GM19455 (cell line): Measurements from ENCODE around the gene AAMP.
"Not testable (repeated sequence)": the region's sequence is repeated elsewhere in the genome, so short reads cannot be mapped to it uniquely, and the experiment has no call there.

Experiments used
- ATAC-seq: cut with Tn5 transposase; IDR thresholded peaks from one replicate; pipeline ENCODE4 v1.9.1; 2021; ENCODE audit not compliant: unreplicated experiment

AAMP gene

DNA sequence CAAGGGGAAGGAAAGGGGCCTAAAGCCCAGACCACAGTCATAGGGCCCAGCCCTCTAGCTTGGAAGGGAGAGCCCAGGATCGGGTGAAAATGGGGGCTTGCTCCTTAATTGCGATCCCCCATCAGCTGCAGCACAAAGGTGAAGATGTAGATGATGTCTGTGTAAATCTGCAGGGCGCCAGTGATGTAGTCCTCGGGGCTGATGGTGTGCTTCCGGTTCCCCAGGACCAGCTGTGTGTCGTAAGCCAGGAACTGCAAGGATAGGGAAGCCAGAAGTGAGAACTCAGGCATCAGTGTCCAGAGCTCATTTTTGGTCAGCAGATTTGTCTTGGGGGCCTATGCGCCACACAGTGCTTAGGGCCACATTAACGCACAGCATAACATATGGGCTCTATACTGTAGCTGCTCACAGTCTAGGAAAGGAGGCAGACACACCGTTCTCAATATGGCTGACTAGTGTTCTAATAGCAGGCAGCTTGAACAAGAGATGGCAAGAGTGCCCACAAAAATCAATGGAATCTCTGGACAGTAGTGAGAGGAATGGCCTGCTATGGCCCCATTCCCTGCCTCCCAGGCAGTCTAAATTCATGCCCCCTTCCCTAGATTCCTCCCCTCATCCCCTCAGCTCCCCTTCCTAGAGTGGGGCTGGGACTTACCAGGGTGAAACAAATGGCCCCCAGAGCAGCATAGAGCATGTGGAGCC lies 5.6 kb upstream of the AAMP start:
- no peak for ATAC-seq

GRCh38 chr2:218274586-218274985 lies 4.6 kb upstream of the AAMP start:
- ATAC-seq, result no peak

DNA sequence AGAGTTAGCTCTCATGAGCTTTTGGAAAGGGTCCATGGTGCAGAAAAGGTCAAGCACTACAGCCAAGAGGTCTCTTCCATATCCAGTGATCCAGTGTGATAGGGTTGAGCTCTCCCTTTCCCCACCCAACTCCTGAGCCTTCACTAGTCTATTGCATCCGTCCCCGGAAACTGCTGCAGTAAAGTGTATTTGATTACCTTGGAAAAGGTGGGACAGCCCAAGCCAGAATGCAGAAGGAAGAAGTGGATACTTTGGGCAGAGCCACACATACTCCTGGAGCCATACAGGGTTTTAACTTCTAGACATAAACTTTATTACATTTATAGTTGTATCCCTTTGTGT lies 3.9 kb upstream of the AAMP start:
- no peak for ATAC-seq

DNA sequence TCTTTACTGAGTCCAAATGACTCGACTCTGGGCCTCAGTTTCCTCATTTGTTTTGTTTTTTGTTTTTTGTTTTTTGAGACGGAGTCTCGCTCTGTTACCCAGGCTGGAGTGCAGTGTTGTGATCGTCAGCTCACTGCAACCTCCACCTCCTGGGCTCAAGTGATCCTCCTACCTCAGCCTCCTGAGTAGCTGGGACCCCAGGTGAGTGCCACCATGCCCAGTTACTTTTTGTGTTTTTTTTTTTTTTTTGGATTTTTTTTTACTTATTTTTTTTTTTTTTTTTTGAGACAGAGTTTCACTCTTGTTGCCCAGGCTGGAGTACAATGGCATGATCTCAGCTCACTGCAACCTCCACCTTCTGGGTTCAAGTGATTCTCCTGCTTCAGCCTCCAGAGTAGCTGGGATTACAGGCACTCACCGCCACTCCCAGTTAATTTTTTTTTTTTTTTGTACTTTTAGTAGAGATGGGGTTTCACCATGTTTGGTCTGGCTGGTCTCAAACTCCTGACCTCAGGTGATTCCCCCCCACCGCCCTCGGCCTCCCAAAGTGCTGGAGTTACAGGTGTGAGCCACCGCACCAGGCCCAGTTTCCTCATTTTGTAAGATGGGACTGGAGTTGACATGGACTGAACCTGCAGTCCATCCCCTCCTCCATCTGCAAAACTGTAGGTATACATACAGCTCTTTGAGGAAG lies 3.4 kb upstream of the AAMP start:
- ATAC-seq, result not testable (repeated sequence)

GRCh38 chr2:218272531-218273212 lies 2.7 kb upstream of the AAMP start:
- ATAC-seq, result no peak

DNA sequence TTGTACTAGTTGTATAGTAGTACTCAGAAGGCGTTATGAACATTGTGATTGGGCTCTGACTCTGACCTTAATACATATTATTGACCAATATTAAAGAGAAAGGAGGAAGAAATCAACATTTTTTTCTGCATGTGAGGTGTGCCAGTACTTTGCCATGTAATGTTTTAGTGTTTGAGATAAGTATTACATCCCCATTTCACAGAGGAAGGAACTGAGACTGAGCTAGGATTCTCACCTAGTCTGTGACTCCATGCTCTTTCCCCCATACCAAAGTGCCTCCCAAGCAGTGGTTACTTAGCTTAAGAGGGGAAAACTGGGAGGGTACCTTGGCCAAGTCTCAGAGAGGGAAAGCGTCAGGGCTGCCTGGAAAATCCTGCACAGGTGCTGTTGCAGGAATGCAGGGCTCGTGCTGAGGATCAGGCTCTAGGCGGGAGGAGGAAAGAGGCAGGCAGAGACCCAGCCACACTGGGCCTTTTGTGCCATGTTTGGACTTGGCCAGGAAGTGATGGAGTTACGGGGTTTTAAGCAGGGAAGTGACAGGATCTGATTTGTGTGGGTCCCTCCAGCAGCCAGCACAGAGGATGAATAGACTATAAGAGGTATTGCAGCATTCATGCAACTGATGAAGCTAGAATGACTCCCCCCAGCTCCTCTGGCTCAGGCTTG lies 2.1 kb upstream of the AAMP start:
- no peak for ATAC-seq

DNA sequence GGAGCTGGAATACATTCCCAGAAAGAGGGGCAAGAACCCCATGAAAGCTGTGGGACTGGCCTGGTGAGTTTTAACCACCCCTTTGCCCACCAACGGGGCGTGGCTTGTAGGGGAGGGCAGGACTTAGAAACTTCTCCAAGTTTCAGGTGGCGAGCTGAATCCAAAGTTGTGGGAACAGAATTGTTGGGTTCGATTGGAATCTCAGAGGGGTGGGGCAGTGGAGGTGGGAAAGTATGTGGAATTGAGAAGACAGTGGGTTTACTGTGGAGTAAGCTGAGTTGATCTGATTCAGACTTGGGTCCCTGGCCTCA lies 1.5 kb upstream of the AAMP start:
- no peak for ATAC-seq

DNA sequence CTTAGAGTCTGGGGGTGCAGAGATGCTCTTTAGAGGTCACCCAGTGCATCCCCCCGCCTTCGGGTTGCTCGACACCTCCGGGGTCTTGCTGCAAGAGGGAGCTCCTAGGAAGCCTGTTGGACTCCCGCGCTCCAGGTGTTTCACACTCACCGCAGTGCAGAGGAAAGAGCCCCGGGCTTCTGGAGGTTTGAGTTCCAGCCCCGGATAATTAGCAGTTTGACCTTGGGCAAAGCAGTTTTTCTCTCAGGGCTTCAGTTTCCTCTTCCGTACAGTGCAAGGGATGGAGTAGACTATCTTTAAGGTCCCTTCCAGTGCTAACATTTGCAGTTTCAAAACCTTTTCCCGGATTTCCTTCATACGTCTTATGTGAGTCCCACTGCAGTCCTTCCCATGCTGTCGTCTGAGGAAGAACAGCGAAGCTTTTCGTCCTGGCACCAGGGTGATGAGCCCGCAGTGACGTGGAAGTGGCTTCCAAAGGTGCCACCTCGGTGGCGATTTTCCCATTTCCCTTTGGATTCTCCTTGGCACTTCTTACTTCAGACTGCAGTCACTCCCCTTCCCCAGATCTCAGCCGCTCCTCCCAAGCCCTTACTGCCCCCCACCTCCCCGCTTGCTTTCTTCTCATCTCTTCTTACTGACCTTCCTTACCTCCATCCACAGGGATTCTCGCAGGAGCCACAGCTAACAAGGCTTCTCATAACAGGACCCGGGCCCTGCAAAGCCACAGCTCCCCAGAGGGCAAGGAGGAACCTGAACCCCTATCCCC lies 967 bp upstream of the AAMP start:
- ATAC-seq, result no peak

GRCh38 chr2:218267259-218267658 lies 2.7 kb downstream of the AAMP start:
- ATAC-seq, result no peak

GRCh38 chr2:218266316-218266979 lies 3.5 kb downstream of the AAMP start:
- ATAC-seq, result no peak

DNA sequence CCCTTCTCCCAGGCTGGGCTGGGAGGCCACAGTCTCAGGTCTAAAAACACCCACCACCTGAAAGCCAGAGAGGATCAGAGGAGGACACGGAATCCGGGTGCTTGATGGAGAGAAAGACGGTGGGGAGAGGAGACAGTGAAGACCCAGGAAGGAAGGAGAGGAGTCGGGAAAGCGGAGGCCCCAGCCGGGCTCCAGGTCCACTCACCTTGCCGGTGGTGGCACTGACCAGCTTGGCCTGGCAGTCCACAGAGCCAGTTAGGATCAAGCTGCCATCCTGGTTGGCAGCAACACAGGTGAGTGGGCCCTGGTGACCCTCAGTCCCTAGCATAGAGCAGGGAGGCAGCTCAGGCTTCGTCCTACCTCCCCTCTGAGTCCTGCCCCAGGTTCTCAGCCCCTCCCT lies 4.3 kb downstream of the AAMP start:
- no peak for ATAC-seq

- ATAC-seq, result no peak
Measured at GRCh38 chr2:218264773-218265561, 5.0 kb downstream of the AAMP start.

- no peak for ATAC-seq
Measured at GRCh38 chr2:218263817-218264641, 5.9 kb downstream of the AAMP start.

GRCh38 chr2:218262631-218263586 lies 7.0 kb downstream of the AAMP start:
- ATAC-seq, result no peak

DNA sequence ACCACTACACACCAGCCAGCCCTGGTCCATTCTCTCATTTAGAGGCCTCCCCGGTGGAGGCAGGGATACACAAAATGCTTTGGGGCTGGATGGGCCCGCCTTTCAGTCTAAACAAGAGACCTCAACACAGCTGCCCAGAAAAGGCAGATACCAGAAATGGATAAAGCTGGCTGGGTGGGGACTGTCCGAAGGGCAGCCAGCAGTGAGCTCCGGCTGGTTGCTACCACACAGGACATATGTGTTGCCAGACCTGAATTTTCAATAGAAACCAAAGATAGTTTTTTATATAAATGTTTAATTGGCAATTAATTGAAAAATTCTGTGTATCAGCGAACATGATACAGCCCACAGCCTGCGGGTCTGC lies 7.7 kb downstream of the AAMP start:
- no peak for ATAC-seq

DNA sequence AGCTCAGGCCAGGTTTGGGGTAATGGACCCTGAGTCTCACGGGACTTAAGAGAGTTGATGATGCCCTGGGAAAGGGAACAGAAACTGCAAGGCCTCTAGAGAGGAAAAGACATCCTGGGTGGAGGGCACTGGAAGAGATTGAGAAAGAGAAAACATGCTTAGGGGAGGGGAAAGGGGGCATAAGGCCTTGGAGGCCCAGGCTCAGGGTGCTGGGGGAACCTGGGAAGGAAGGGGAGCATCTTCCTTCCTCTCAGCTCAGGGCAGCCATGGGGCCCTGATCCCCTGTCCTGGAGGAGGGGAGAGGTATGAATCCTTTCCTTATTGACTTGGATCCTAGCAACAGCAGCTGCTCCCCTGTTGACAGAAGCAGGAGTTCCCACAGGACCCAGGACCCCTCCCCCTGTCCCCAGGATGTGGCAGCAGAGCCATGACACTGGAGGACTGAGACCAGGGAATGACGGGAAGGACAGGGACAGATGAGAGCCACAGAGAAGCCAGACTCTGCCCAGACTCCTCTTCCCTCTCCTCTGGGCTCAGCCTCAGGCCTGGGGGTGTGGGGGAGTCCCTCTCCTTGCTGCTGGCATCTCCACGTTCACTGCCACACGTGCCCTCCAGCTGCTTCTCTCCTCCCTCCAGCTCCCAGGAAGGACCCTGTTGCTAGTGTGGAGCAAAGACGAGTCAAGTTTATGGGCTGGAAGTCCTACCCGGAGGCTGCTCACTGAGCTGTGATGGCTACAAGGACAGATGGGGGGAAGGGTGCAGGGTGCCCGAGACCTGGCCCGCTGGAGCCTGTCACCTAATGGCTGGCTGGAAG lies 8.3 kb downstream of the AAMP start:
- no peak for ATAC-seq

DNA sequence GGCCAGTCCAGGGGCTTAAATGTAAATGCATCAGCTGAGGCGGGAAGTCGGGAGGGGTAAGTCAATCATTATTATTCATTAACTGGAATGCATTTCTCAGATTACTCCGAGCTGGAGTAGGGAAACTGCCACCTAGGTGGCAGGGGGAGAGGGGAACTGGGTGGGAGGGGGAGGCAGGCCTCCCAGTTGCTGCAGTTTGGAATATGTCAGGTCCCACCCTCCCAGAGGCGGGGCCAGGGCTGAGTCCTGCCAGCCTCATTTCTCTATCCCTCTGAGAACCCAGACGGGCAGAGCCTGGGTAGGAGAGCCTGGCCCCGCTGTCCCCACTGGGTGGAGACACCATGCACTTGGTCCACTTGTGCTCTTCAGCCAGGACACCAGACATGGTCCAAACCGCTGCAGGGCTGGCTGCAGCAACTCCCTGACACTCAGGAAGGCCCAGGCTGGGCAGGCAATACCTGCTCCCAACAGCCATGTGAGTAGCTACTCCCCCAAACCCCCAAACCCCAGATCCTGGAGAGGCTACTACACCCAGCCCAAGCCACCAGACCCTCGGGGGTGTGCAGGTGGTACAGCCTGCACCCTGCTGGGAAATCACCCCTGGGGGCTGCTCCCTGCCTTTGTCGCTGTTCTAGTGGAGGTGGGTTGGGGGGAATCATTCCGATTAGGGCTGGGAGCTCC lies 9.1 kb downstream of the AAMP start, which contains the start of gene GPBAR1:
TSS of gene GPBAR1 (plus strand) at position 274 of the 681 bp plus-strand sequence. CDS start 1,710 bp downstream, outside the sequence.
- ATAC-seq, result no peak
